Hematopoietic multipotent progenitor cell (in vitro differentiated cells): ENCODE data around the gene ZNF830. TPM values are rescaled to one million over a fixed set of nuclear protein-coding genes. Genes with fewer than 3 reads are reported as not detected.
"Not testable (repeated sequence)": the region's sequence is repeated elsewhere in the genome, so short reads cannot be mapped to it uniquely, and the experiment has no call there.

Experiments
- DNase-seq, 3 donors: peaks; one replicate each; pipeline ENCODE4 v3.0.0-alpha.2; 2011 to 2015; ENCODE audit warnings: low read depth in 2 of 3, low spot score in 2 of 3
- total RNA-seq: library from RNA; depleted of rRNA; stranded (reverse); fragments of >200 nt; gene quantifications from one replicate; pipeline ENCODE4 v1.2.3, GENCODE V29; 2012

The ZNF830 gene
- total RNA-seq, 1 donor = 9.7 TPM

DNA sequence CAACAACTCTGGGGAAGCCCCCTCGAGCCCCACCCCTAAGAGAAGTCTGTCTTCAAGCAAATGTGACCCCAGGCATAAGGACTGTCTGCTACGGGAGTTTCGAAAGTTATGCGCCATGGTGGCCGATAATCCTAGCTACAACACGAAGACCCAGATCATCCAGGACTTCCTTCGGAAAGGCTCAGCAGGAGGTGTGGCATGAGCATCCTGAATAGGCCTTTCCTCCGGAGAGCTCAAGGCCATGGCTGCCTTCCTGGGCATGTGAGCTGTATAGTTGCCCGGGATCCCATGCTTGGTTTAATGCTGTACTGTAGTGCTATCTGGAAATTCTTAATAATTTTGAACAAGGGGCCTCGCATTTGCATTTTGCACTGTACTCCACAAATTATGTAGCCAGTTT lies 28.1 kb downstream of the ZNF830 start:
- DNase-seq = no peak

DNA sequence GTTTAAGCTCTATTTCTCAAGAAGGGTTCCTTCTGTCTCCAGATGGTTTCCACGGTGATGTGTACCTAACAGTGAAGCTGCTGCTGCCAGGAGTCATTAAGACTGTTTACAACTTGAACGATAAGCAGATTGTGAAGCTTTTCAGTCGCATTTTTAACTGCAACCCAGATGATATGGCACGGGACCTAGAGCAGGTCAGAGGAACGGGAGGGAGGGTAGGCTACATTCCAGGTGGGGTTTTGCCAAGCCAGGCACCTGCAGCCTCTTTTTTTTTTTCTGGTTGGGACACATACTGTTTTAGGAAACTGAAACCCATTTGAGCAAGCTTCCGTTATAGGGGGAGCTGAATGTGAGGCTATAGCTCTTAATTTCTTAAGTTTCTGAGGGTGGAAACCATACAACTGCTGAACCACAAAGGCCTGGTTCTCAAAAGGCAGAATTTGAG lies 29.6 kb downstream of the ZNF830 start:
- no peak for DNase-seq

DNA sequence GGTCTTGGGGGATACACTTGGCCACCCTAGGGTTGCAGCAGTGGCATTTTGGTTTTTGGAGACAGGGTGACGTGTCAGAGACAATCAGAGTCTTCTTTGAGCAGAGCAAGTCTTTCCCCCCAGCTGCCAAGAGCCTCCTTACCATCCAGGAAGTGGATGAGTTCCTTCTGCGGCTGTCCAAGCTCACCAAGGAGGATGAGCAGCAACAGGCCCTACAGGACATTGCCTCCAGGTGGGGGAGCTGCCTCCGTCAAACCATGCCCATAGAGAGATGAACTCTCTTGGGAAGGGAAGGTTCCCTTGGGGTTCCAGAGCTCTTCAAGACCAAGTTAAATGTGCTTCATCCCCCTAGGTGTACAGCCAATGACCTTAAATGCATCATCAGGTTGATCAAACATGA lies 30.3 kb downstream of the ZNF830 start:
- DNase-seq = no peak

DNA sequence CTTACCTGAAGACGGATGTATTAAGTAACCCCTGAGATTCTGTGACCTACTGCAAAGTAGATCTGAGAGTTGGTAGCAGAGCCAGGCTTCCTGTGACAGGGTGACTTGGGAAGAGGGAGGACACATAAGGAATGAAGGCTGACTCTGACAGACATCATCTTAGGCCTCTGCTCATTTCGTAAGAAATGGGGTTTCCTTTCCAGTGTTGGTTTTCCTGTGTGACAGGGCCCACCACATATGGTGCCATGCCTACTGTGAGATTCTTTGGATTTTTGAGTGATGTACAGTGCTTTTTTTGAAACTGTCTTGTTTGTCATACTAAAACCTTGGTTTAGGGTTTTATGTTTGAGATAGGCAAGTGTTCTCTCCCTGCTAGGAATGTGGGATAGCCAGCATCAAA lies 31.7 kb downstream of the ZNF830 start:
- DNase-seq = no peak

DNA sequence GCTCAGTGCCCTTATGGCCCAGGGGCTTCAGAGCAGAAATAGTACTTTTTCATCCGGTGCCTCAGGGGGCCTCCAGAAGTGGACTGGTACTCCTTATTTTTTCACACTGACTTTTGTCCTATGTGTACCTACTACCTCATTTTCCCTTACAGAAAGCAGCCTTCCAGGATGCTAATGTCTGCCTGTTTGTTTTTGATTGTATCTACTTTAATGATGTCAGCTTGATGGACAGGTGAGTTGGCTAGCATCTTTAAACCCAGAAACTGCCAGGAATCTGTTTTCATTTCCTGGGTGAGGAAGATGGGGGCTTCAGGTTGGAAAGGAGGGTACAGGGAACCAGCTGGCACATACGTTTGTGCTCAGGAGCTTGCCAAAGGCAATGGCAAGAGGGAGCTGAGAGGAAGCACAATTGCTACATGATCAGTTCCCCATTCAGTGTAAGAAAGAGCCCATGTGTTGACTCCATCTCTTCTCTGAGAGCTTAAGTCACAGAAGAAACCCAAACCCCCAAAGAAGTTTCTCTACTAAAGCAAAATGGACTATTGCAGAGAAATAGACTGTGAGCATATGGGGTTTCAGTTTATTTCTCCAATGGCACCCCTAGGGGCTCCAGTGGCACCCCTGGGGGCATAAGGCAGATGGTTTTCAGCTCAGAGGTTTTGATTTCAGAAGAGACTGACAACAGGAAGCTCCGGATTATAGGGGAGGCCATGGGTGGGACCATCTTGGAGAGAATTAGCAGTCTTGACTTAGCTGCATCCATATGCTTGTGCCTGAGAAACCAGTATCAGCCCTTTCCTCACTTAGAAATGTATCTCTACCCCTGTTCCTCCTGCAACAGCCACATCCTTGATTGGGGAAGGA lies 35.3 kb downstream of the ZNF830 start:
- no peak for DNase-seq

DNA sequence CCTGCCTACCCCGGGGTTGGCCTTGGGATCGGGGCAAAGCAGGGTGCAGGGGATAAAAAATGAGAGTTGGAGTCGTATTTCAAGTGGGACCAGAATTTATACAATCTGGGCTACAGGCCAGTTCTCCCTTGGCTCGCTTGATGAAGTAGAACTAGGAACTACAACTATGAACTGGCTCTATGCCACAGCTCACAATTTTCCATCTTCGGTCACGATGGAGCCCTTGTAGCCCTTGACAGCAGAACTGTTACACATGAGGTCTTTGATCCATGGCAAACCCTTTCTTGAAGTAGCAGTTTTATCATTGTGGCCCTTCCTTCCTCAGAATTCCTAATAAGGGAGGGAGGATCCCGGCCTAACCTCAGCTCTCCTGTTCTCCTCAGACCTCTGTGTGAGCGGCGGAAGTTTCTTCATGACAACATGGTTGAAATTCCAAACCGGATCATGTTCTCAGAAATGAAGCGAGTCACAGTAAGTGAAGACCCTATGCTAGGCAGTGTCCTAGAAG lies 36.1 kb downstream of the ZNF830 start:
- no peak for DNase-seq

DNA sequence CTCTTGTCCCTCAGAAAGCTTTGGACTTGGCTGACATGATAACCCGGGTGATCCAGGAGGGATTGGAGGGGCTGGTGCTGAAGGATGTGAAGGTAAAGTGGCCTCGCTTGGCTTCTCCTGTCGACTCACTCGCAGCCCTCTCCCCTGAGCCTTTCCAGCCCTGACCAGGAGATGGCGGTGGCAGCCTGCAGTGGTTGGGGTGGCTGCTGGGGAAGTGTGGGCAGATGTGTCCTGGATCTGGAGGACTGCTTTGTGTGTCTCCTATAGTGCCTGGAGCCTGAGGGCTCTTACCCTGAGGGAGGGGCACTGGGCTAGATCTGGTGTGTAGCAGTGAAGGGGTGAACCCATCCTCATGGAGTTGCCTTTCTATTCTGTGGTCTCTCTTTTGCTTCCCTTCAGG lies 36.9 kb downstream of the ZNF830 start:
- peak; percentile 50 to 90 (median 73) for DNase-seq

DNA sequence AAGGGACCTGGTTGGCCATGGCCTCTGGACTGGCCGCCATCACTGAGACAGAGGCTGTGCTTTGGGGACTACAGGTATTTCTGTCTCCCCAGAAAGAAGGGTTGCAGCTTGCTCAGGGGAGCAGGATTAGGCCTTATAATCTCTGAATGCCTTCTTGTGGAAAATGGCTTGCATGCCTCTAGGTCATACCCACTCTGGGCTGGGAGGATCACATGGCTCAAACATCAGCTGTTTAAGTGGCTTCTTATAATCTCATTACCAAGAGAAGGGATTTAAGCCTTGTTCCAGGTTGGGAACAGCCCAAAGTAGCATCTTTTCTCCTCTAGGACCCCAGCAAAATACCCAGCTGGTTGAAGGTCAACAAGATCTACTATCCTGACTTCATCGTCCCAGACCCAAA lies 38.1 kb downstream of the ZNF830 start:
- no peak for DNase-seq

DNA sequence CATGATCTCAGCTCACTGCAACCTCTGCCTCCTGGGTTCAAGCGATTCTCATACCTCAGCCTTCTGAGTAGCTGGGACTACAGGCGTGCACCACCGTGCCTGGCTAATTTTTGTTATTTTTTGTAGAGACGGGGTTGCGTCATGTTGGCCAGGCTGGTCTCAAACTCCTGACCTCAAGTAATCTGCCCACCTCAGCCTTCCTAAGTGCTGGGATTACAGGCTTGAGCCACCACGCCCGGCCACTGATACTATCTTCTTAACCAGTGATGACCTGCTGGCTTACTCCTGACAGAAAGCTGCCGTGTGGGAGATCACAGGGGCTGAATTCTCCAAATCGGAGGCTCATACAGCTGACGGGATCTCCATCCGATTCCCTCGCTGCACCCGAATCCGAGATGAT lies 39.6 kb downstream of the ZNF830 start:
- DNase-seq = not testable (repeated sequence)

DNA sequence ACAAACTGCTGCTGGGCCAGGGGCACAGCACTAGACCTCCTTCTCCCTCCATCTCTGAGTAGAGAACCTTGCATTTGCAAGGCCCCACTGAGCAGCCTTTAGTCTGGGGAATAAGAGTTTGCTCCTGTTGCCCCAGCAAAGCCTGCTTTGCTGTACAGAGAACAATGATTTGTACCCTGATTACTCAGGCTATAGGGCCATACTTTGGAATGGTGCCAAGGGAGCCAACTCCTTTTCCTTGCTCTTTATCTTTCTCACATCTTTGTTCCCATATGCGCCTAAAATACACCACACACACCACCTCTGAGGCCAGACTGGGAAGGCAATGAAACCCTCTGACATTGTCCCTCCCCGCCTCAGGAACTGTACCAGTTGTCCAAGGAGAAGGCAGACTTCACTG lies 40.2 kb downstream of the ZNF830 start:
- no peak for DNase-seq

DNA sequence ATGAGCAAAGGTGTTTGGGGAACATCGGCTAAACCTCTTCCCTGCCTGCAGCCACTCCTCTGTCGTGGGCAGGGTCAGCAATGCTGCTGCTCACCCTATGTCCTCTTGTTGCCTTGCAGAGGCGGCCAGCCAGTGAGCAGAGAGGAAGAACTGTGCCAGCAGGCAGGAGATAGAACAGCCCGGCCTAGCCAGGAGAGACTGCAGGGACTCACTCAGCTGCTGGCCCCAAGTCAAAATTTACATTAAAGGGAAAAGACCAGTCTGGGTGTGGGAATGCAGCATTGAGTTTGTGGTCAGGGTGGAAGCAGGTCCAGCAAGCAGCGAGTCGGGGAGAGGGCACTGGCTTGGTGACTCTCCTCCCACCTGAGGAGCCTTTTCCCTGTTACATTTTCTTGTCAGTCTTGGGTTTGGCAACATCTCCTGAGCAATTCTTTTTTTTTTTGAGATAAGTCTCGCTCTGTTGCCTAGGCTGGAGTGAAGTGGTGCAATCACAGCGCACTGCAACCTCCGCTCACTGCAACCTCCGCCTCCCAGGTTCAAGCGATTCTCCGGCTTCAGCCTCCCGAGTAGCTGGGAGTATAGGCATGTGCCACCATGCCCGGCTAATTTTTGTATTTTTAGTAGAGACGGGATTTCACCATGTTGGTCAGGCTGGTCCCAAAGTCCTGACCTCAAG lies 41.7 kb downstream of the ZNF830 start:
- DNase-seq = no peak

DNA sequence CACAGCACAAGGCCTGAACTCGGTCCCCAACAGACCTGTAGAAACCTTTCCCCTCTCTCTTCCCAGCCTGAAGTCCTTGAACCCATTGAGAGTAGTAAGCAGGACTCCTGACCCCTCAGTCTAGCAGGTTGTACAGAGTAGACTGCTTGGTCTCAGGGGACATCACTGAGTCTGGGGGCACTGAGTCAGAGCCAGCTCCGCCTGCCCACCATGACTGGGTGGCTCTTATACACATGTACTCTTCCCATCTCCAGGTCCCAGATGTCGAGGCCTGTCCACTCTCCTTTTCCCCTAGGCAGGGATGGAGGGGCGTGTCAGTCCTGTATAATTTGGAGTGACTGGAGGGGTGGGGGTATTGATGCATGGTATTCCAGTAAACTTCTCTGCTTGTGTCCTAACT lies 42.4 kb downstream of the ZNF830 start:
- no peak for DNase-seq

DNA sequence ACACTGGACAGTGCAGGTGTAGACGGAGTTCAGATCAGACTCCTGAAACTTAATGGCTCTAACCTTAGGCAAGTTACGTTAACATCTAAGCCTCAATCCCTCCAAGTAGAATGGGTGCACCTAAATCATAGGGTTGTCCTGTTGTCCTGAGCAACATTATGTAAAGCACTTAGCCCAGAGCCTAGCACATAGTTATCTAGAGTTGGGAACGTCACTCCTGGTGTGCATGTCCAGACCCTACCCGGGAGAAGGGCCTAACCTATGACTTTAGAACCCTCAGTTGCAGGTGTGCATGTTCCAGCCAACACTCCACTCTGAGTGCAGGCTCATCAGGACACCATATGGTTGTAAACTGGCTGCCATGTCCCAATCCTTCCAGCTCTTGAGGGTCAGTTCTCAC lies 45.0 kb downstream of the ZNF830 start:
- no peak for DNase-seq

DNA sequence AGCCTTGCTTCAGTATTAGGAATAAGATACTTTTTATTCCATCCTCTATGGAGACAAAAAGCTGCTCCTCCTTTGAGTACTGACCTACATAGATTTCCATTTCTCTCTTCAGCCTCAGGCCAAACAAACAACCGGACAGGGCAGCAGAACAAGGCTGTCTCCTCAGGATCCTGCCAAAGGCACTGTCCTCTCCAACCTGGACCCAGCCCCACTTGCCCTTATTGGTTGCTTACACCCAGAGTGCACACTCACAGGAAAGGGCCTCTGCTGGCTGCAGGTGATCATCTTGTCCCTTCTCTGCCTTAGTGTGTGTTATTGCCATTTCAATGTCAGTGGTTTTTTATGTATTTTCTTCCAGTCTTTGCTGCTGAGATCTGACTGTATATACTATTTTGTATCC lies 45.6 kb downstream of the ZNF830 start:
- DNase-seq = no peak

DNA sequence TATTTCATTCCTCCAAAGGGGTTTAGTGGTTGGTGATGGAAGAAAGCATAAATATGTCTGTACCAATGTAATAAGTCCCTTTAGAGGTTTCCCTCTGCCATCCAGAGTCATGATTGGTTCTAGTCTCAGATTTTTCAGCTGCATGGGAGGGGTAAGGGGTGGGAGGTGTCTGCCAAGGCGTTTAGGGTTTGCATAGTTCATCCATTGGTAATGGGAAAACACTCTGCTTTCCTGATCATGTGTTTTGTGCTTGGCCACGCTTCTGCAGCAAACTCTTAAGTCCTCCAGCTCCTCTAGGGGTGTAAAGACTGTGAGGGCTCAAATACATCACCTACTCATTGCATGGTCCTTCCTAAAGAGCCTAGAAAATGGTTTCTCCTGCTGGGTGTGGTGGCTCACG lies 48.8 kb downstream of the ZNF830 start:
- no peak for DNase-seq

DNA sequence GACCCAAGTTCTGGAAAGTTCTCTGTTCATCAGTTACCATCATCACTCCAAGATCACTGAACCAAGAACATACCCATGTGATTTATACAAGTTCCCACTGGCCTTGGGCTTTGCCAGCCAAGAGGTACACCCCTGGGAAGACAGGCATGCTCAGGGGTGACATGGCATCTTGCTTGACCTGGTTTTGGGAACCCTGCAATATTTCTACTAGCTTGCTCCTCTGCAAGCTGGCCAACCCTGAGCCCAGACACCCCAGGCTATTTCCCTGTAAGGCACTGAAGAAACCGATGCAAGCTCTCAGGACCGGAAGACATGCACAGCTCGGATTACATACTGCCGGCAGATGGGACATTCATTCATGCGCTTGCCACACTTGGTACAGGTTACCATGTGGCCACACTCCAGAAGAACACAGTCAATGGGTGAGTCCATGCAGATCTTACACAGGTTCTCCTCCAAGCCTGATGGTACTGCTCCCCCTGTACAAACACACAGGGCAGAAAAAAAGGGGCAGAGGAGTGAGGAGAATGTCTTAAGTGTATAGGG lies 50.4 kb downstream of the ZNF830 start:
- DNase-seq = no peak

Other genes starting within 250 kb of the ZNF830 start
- gene CCT6B, start 80 bp upstream of the ZNF830 start, total RNA-seq = 1.3 TPM
- gene LIG3, start 19.0 kb downstream of the ZNF830 start, total RNA-seq = 51.7 TPM
- gene RFFL, start 102.2 kb downstream of the ZNF830 start, total RNA-seq = 24.2 TPM
- 18.6 TPM for gene RAD51D, start 158.3 kb downstream of the ZNF830 start, total RNA-seq
- not detected for gene FNDC8, start 160.1 kb downstream of the ZNF830 start, total RNA-seq
- 59.2 TPM for gene NLE1, start 180.8 kb downstream of the ZNF830 start, total RNA-seq
- under 0.01 TPM for gene UNC45B, start 186.3 kb downstream of the ZNF830 start, total RNA-seq
- not detected for gene SLC35G3, start 232.9 kb downstream of the ZNF830 start, total RNA-seq